ENCODE results near the gene CDC42BPA. TPM values are rescaled to one million over a fixed set of nuclear protein-coding genes. Genes with fewer than 3 reads are reported as not detected.

Gene CDC42BPA
- polyA plus RNA-seq, 1 of the 3 experiments (the other 2 are of a cell fraction): 6.8 TPM

GRCh38 chr1:227342075-227342829, 24.0 kb upstream of the CDC42BPA start:
- Histone ChIP-seq H3K9me3 (no peaks in the 10 kb centered on the region), H3K27ac (ENCODE audit: low read depth in 2 of 2, low read length in 1 of 2) (no peak overlapping the region), H3K9me2 (no peaks in the 10 kb centered on the region), H3F3A (replicated peaks; ENCODE audit: insufficient read depth) (peaks cover 4% of the 10 kb centered on the region), H3K36me3 (replicated peaks in 1 of 2; ENCODE audit: control insufficient read depth in 1 of 2, insufficient read depth in 2 of 2, low read length in 1 of 2) (no peaks in the 10 kb centered on the region), H2AFZ (ENCODE audit: low read depth) (no peak overlapping the region), H3K4me1 (ENCODE audit: control insufficient read depth in 1 of 2, insufficient read depth in 2 of 2, low read depth in 1 of 2, low read length in 1 of 2) (peaks cover 0 to 9% of the 10 kb centered on the region in 2 experiments; a peak in 2 of 4 replicates), H4K20me1 (ENCODE audit: insufficient read depth) (no peaks in the 10 kb centered on the region), H3K79me2 (ENCODE audit: insufficient read depth) (no peaks in the 10 kb centered on the region), H3K9ac (no peak overlapping the region), H3K27me3 (ENCODE audit: insufficient read depth) (no peaks in the 10 kb centered on the region), H3K4me3 (ENCODE audit: low read depth in 2 of 2, low read length in 1 of 2) (no peak overlapping the region), H3K4me2 (no peak overlapping the region)
- no peak for TF ChIP-seq EZH2phosphoT487 (IDR thresholded peaks at IDR 0.05; ENCODE audit: borderline replicate concordance, low read depth)
- no peak for TF ChIP-seq RCOR1 (IDR thresholded peaks at IDR 0.05; ENCODE audit: low read length)
- TF ChIP-seq ELF1 (IDR thresholded peaks at IDR 0.05): no peak
- no peak for TF ChIP-seq NRF1 (IDR thresholded peaks at IDR 0.05; ENCODE audit: low read depth, low read length)
- TF ChIP-seq JUND (IDR thresholded peaks at IDR 0.05): no peak
- no peak for TF ChIP-seq TCF12 (IDR thresholded peaks at IDR 0.05)
- TF ChIP-seq GABPA (IDR thresholded peaks at IDR 0.05; ENCODE audit: low read depth): no peak
- TF ChIP-seq RXRA (IDR thresholded peaks at IDR 0.05; ENCODE audit: borderline replicate concordance, low read depth): no peak
- TF ChIP-seq POLR2AphosphoS5 (IDR thresholded peaks at IDR 0.05; ENCODE audit: low read depth, low read length): no peak
- no peak for TF ChIP-seq REST (IDR thresholded peaks at IDR 0.05; ENCODE audit: low read depth, low read length)
- TF ChIP-seq MXI1 (IDR thresholded peaks at IDR 0.05; ENCODE audit: low read depth, low read length): no peak
- TF ChIP-seq NFIC (IDR thresholded peaks at IDR 0.05; ENCODE audit: borderline replicate concordance): no peak
- no peak for TF ChIP-seq TEAD4 (IDR thresholded peaks at IDR 0.05; ENCODE audit: borderline replicate concordance, insufficient read depth)
- no peak for TF ChIP-seq RAD21 (IDR thresholded peaks at IDR 0.05; ENCODE audit: low read length)
- no peak for TF ChIP-seq FOXM1 (IDR thresholded peaks at IDR 0.05; ENCODE audit: low read depth)
- no peak for TF ChIP-seq PBX3 (IDR thresholded peaks at IDR 0.05)
- TF ChIP-seq CTCF (IDR thresholded peaks at IDR 0.05): no peak
- TF ChIP-seq SIN3A (IDR thresholded peaks at IDR 0.05; ENCODE audit: borderline replicate concordance, low read depth, low read length): no peak
- no peak for TF ChIP-seq YY1 (IDR thresholded peaks at IDR 0.05; ENCODE audit: low read depth)
- no peak for DNase-seq
- WGBS (ENCODE audit: low lambda C conversion rate): 88% methylated on average over 3 of the region's 3 CpGs
- ChIA-PET CTCF (interaction anchor here (1.1 to 1.8 kb wide), 2 partner anchors 21 to 357 kb away, joined by 4 read pairs; no protein-coding TSS in a partner anchor), POLR2A (interaction anchor here (0.7 kb wide), 1 partner anchor 31 kb away, joined by 3 read pairs; no protein-coding TSS in a partner anchor)
